CD4-positive, alpha-beta T cell treated with Interleukin-2 at 100 ng/mL for 4 hours (primary cell): Measurements from ENCODE around the gene ACOT9.
"Not testable (repeated sequence)": the region's sequence is repeated elsewhere in the genome, so short reads cannot be mapped to it uniquely, and the experiment has no call there.

ENCODE experiments used
- DNase-seq: peaks from one replicate; pipeline ENCODE4 v3.0.0-alpha.2; 2020; ENCODE audit warnings: low spot score

Gene ACOT9

GRCh38 chrX:23765868-23766267 lies 22.8 kb upstream of the ACOT9 start:
- no peak for DNase-seq

- DNase-seq: no peak
These were observed 22.4 kb upstream of the ACOT9 start for GRCh38 chrX:23765449-23765848.

- DNase-seq: no peak
These were observed 21.3 kb upstream of the ACOT9 start for GRCh38 chrX:23764188-23764984.

- DNase-seq: no peak
These were observed 16.7 kb upstream of the ACOT9 start for GRCh38 chrX:23759821-23760220.

GRCh38 chrX:23756165-23756564 lies 13.1 kb upstream of the ACOT9 start:
- peak; percentile 80 for DNase-seq

GRCh38 chrX:23754664-23755063 lies 11.6 kb upstream of the ACOT9 start:
- no peak for DNase-seq

GRCh38 chrX:23752740-23753415 lies 9.8 kb upstream of the ACOT9 start:
- DNase-seq: no peak

GRCh38 chrX:23749576-23749975 lies 6.5 kb upstream of the ACOT9 start:
- no peak for DNase-seq

- no peak for DNase-seq
These were observed 6.1 kb upstream of the ACOT9 start for GRCh38 chrX:23749129-23749528.

- peak; percentile 16 for DNase-seq
These were observed 2.7 kb upstream of the ACOT9 start for GRCh38 chrX:23745786-23746185.

GRCh38 chrX:23743623-23743971 lies 521 bp upstream of the ACOT9 start:
- DNase-seq: not testable (repeated sequence)

GRCh38 chrX:23742174-23742696 lies 841 bp downstream of the ACOT9 start:
- peak; percentile 6 for DNase-seq

- no peak for DNase-seq
These were observed 5.7 kb downstream of the ACOT9 start for GRCh38 chrX:23737413-23737812.

- DNase-seq: no peak
These were observed 7.0 kb downstream of the ACOT9 start for GRCh38 chrX:23736030-23736429.

- no peak for DNase-seq
These were observed 10.4 kb downstream of the ACOT9 start for GRCh38 chrX:23732704-23733103.

- no peak for DNase-seq
These were observed 11.1 kb downstream of the ACOT9 start for GRCh38 chrX:23731951-23732350.

GRCh38 chrX:23729214-23729613 lies 13.9 kb downstream of the ACOT9 start:
- no peak for DNase-seq

GRCh38 chrX:23727206-23727605 lies 15.9 kb downstream of the ACOT9 start:
- no peak for DNase-seq

- no peak for DNase-seq
These were observed 16.9 kb downstream of the ACOT9 start for GRCh38 chrX:23726191-23726590.

GRCh38 chrX:23720117-23720677 lies 22.9 kb downstream of the ACOT9 start:
- DNase-seq: no peak

- DNase-seq: no peak
These were observed 37.8 kb downstream of the ACOT9 start for GRCh38 chrX:23705235-23705634.

GRCh38 chrX:23704673-23705206 lies 38.3 kb downstream of the ACOT9 start:
- DNase-seq: no peak

GRCh38 chrX:23699636-23700194 lies 43.4 kb downstream of the ACOT9 start:
- peak; percentile 1 for DNase-seq
